Kidney epithelial cell (primary cell): Measurements from ENCODE around the gene MTHFSD. TPM values are rescaled to one million over a fixed set of nuclear protein-coding genes. Genes with fewer than 3 reads are reported as not detected.
"Not testable (repeated sequence)": the region's sequence is repeated elsewhere in the genome, so short reads cannot be mapped to it uniquely, and the experiment has no call there.

ENCODE experiments used
- DNase-seq: peaks from one replicate; pipeline ENCODE4 v3.0.0-alpha.2; 2010; ENCODE audit warnings: low read depth
- H3K27me3 ChIP-seq: 2 replicates; pipeline ENCODE4 v1.6.0; 2011; ENCODE audit warnings: low read length; ENCODE audit not compliant: control insufficient read depth, insufficient read depth
- H3K36me3 ChIP-seq: 2 replicates; pipeline ENCODE4 v1.5.1; 2011; ENCODE audit warnings: low read length; ENCODE audit not compliant: control insufficient read depth, insufficient read depth
- H3K4me3 ChIP-seq: 2 replicates; pipeline ENCODE4 v1.5.1; 2011; ENCODE audit warnings: low read depth, mild to moderate bottlenecking, control low read depth, low read length
- CTCF ChIP-seq: IDR thresholded peaks from 2 replicates; pipeline ENCODE4 v1.5.1; 2011; ENCODE audit warnings: mild to moderate bottlenecking, moderate library complexity, low read length, control low read depth, inconsistent platforms; ENCODE audit not compliant: insufficient read depth, poor library complexity, severe bottlenecking
- total RNA-seq: library from RNA; depleted of rRNA; stranded (reverse); fragments of >200 nt; gene quantifications from 2 replicates; pipeline ENCODE4 v1.2.3, GENCODE V29; 2015

The MTHFSD gene
- total RNA-seq, 1 donor from 2014 or later = 26.1 TPM

DNA sequence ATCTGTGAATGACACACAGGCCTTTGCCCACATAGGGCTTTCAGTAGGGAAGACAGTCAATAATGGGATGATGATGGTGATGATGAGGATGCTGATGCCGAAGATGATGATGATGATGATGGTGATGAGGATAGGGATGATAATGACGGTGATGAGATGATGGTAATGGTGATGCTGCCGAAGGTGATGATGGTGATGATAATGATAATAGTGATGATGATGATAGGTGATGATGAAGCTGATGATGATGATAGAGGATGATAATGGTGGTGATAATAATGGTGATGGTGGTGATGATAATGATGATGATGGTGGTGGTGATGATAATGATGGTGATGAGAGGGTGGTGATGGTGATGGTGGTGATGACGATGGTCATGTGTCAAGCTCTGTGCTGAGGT, 36.2 kb upstream of the MTHFSD start:
- TF ChIP-seq CTCF = no peak
- DNase-seq = no peak
- H3K4me3 ChIP-seq = no peak overlapping the region
- H3K36me3 ChIP-seq = no peaks in the 10 kb centered on the region
- no peaks in the 10 kb centered on the region for H3K27me3 ChIP-seq

GRCh38 chr16:86590501-86591144, 35.6 kb upstream of the MTHFSD start:
- H3K4me3 ChIP-seq = no peak overlapping the region
- no peak for TF ChIP-seq CTCF
- no peaks in the 10 kb centered on the region for H3K36me3 ChIP-seq
- no peaks in the 10 kb centered on the region for H3K27me3 ChIP-seq
- DNase-seq = peak; percentile 85

DNA sequence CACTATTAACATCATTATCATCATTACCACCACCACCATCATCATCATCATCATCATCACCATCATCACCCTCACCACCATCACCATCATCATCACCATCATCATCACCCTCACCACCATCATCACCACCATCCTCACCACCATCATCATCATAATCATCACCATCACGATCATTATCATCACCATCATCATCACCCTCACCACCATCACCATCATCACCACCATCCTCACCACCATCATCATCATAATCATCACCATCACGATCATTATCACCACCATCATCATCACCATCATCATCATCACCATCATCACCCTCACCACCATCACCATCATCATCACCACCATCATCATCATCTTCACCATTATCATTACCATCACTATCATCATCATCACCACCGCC, 32.9 kb upstream of the MTHFSD start:
- H3K4me3 ChIP-seq, DNase-seq: not testable (repeated sequence)

GRCh38 chr16:86587487-86587886, 32.5 kb upstream of the MTHFSD start:
- no peak for DNase-seq
- TF ChIP-seq CTCF = no peak

More for the DNA sequence above, 32.9 kb upstream of the MTHFSD start:
- not testable (repeated sequence) for H3K27me3 ChIP-seq, H3K36me3 ChIP-seq

GRCh38 chr16:86585821-86586611, 31.0 kb upstream of the MTHFSD start:
- TF ChIP-seq CTCF = no peak
- no peak for DNase-seq
- no peak overlapping the region for H3K4me3 ChIP-seq

More at GRCh38 chr16:86587487-86587886, 32.5 kb upstream of the MTHFSD start:
- Histone ChIP-seq H3K4me3 (no peak overlapping the region), H3K27me3 (no peaks in the 10 kb centered on the region), H3K36me3 (no peaks in the 10 kb centered on the region)

GRCh38 chr16:86584726-86585721, 30.0 kb upstream of the MTHFSD start:
- H3K36me3 ChIP-seq = no peaks in the 10 kb centered on the region
- DNase-seq = no peak
- TF ChIP-seq CTCF = no peak
- no peaks in the 10 kb centered on the region for H3K27me3 ChIP-seq
- no peak overlapping the region for H3K4me3 ChIP-seq

More at GRCh38 chr16:86585821-86586611, 31.0 kb upstream of the MTHFSD start:
- no peaks in the 10 kb centered on the region for H3K27me3 ChIP-seq
- H3K36me3 ChIP-seq = no peaks in the 10 kb centered on the region
